ENCODE data around the gene BDH1. TPM values are rescaled to one million over a fixed set of nuclear protein-coding genes. Genes with fewer than 3 reads are reported as not detected.

The BDH1 gene
- total and polyA plus RNA-seq, 2 of the 13 experiments (the other 11 are each of a cell fraction or from before 2014, with no cell fraction given): 21.2 to 71.9 TPM

DNA sequence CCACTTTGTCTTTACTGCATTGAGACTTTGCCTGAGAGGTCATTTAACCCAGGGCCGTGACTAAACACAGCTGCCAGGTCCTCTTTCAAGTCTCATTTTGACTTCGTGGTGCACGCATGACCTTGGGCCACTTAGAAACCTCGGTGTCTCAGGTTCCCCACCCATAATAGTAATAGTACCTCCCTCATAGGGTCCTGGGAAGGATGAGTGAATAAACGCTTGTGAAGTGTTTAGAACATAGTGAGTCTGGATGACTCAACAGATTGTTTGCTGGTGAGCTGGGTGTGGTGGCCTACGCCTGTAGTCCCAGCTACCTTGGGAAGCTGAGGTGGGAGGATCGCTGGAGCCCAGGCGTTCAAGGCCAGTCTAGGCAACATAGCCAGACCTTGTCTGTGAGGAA is 56.3 kb downstream of the BDH1 start:
- FAIRE-seq (peak; percentile 4), ATAC-seq (no peak), DNase-seq (ENCODE audit: low spot score) (peak; percentile 77)
- in situ Hi-C loops (cut with HindIII; ENCODE audit: extremely low pct_ligation_motif_present, low pct_unique_long_range_greater_than_20kb) (no loop called here), intact Hi-C loops (cut with micrococcal nuclease; ENCODE audit: unreplicated experiment) (no loop called here)
- H3K9me3 ChIP-seq (ENCODE audit: low read length): no peaks in the 10 kb centered on the region
- no peaks in the 10 kb centered on the region for H3K79me2 ChIP-seq (ENCODE audit: insufficient read depth, low read length)
- no TSS peak for BruUV-seq (replicated peaks)
- H3K4me1 ChIP-seq (ENCODE audit: insufficient read depth, low read length): peaks cover 70% of the 10 kb centered on the region
- CTCF ChIA-PET (ENCODE audit: low intra/inter-chr PET ratio, low total read pairs): no interaction called here
- H3K4me3 ChIP-seq (replicated peaks in 1 of 3; ENCODE audit: insufficient read depth in 1 of 3, low read depth in 2 of 3, low read length in 3 of 3): no peak overlapping the region
- no peaks in the 10 kb centered on the region for H3K27me3 ChIP-seq (ENCODE audit: control insufficient read depth in 1 of 2, insufficient read depth in 2 of 2, low read length in 2 of 2)
- no peaks in the 10 kb centered on the region for H4K20me1 ChIP-seq (ENCODE audit: insufficient read depth, low read length)
- POLR2A ChIA-PET: no interaction called here
- H3K27ac ChIP-seq (ENCODE audit: extremely low read length, insufficient read depth, low read length): no peak overlapping the region
- WGBS (ENCODE audit: low lambda C conversion rate): 33% methylated on average over 8 of the region's 8 CpGs
- no peaks in the 10 kb centered on the region for H3K36me3 ChIP-seq (replicated peaks in 1 of 2; ENCODE audit: control insufficient read depth in 1 of 2, insufficient read depth in 2 of 2, low read length in 2 of 2)
- H2AFZ ChIP-seq (ENCODE audit: low read length): no peak overlapping the region
- H3K9ac ChIP-seq (ENCODE audit: insufficient read depth, low read depth, low read length): no peak overlapping the region
- H3K4me2 ChIP-seq (ENCODE audit: low read depth, low read length): no peak overlapping the region
- TF ChIP-seq ZNF501 (CRISPR knock-in tag; IDR thresholded peaks at IDR 0.05) (0 out of 2 replicates have a peak, but pooled peaks have one; percentile 25), RARA (CRISPR knock-in tag; IDR thresholded peaks at IDR 0.05) (0 out of 2 replicates have a peak, but pooled peaks have one; percentile 7), ZHX1 (CRISPR knock-in tag; IDR thresholded peaks at IDR 0.05; ENCODE audit: low read depth) (no peak), ZNF260 (CRISPR knock-in tag; IDR thresholded peaks at IDR 0.05; ENCODE audit: borderline replicate concordance, low read depth) (no peak), GATAD2A (CRISPR knock-in tag; IDR thresholded peaks at IDR 0.05) (0 out of 2 replicates have a peak, but pooled peaks have one; percentile 10), IKZF5 (CRISPR knock-in tag; IDR thresholded peaks at IDR 0.05) (0 out of 2 replicates have a peak, but pooled peaks have one; percentile 37), ZBTB8A (CRISPR knock-in tag; IDR thresholded peaks at IDR 0.05; ENCODE audit: borderline replicate concordance, low read depth) (no peak), KDM2A (CRISPR knock-in tag; IDR thresholded peaks at IDR 0.05; ENCODE audit: borderline replicate concordance, low read depth) (no peak), XRCC5 (optimal IDR thresholded peaks at IDR 0.05; ENCODE audit: low read length) (no peak), SMAD1 (CRISPR knock-in tag; IDR thresholded peaks at IDR 0.05; ENCODE audit: borderline replicate concordance, low read depth) (no peak), ZNF589 (CRISPR knock-in tag; conservative IDR thresholded peaks at IDR 0.05) (no peak), NFE2L2 (IDR thresholded peaks at IDR 0.05; ENCODE audit: low read length) (peak; percentile 59), ZNF362 (CRISPR knock-in tag; IDR thresholded peaks at IDR 0.05; ENCODE audit: borderline replicate concordance) (peak; percentile 28; the same call in 1 of the 2 replicates), SAP130 (CRISPR knock-in tag; IDR thresholded peaks at IDR 0.05; ENCODE audit: low read depth) (peak; percentile 35; the same call in 1 of the 2 replicates), MYNN (CRISPR knock-in tag; IDR thresholded peaks at IDR 0.05; ENCODE audit: low read depth) (no peak), SOX5 (CRISPR knock-in tag; IDR thresholded peaks at IDR 0.05; ENCODE audit: borderline replicate concordance) (peak; percentile 7; the same call in 1 of the 2 replicates)
- TF ChIP-seq, protein P1, sequence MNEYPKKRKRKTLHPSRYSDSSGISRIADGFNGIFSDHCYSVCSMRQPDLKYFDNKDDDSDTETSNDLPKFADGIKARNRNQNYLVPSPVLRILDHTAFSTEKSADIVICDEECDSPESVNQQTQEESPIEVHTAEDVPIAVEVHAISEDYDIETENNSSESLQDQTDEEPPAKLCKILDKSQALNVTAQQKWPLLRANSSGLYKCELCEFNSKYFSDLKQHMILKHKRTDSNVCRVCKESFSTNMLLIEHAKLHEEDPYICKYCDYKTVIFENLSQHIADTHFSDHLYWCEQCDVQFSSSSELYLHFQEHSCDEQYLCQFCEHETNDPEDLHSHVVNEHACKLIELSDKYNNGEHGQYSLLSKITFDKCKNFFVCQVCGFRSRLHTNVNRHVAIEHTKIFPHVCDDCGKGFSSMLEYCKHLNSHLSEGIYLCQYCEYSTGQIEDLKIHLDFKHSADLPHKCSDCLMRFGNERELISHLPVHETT (CRISPR knock-in tag; conservative IDR thresholded peaks at IDR 0.05): no peak
